ENCODE measurements around the gene CHKB. TPM values are rescaled to one million over a fixed set of nuclear protein-coding genes. Genes with fewer than 3 reads are reported as not detected.
A peak's percentile ranks its signal among the peaks of the same experiment; 100 is the strongest.

Gene CHKB
- total and polyA plus RNA-seq, 11 donors, result 16.7 to 77.1 (median 35.6) TPM

- Histone ChIP-seq H3K4me1 (peaks cover 0 to 43% (median 2%) of the 10 kb centered on the region in 12 donors), H3K4me3 (no peak overlapping the region), H3K9me3 (no peaks in the 10 kb centered on the region), H3K36me3 (peaks cover 0 to 90% (median 69%) of the 10 kb centered on the region in 9 donors), H3K27me3 (no peaks in the 10 kb centered on the region), H3K27ac (peak overlapping the region in 3 of 12 donors; percentile 5 to 32 (median 21))
- TF ChIP-seq, protein P1, sequence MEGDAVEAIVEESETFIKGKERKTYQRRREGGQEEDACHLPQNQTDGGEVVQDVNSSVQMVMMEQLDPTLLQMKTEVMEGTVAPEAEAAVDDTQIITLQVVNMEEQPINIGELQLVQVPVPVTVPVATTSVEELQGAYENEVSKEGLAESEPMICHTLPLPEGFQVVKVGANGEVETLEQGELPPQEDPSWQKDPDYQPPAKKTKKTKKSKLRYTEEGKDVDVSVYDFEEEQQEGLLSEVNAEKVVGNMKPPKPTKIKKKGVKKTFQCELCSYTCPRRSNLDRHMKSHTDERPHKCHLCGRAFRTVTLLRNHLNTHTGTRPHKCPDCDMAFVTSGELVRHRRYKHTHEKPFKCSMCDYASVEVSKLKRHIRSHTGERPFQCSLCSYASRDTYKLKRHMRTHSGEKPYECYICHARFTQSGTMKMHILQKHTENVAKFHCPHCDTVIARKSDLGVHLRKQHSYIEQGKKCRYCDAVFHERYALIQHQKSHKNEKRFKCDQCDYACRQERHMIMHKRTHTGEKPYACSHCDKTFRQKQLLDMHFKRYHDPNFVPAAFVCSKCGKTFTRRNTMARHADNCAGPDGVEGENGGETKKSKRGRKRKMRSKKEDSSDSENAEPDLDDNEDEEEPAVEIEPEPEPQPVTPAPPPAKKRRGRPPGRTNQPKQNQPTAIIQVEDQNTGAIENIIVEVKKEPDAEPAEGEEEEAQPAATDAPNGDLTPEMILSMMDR (IDR thresholded peaks at IDR 0.05), result no peak
- no peak for TF ChIP-seq POLR2A (IDR thresholded peaks at IDR 0.05)
- DNase-seq (peak in 1 of 5 donors; percentile 54), ATAC-seq (peak in 2 of 4 donors; percentile 16 to 21)
- intact Hi-C loops (cut with DNase I), result no loop called here
- WGBS, 4 donors, result 76 to 84% (median 76%) methylated on average over 17 to 26 of the region's 26 CpGs
These were observed 11.1 kb downstream of the CHKB start for GRCh38 chr22:50571264-50572175.

- no peak for TF ChIP-seq POLR2A (IDR thresholded peaks at IDR 0.05)
- TF ChIP-seq, protein P1 (IDR thresholded peaks at IDR 0.05), result no peak
- no peaks in the 10 kb centered on the region for H3K27me3 ChIP-seq
- H3K4me1 ChIP-seq, result peaks cover 0 to 37% (median 0%) of the 10 kb centered on the region in 12 donors
- no peak for DNase-seq
- no peak overlapping the region for H3K4me3 ChIP-seq
- H3K9me3 ChIP-seq, result no peaks in the 10 kb centered on the region
- intact Hi-C loops (cut with DNase I), result no loop called here
- H3K36me3 ChIP-seq, result peaks cover 0 to 85% (median 68%) of the 10 kb centered on the region in 9 donors
- peak overlapping the region in 3 of 12 donors; percentile 5 to 32 (median 15) for H3K27ac ChIP-seq
- no peak for ATAC-seq
- WGBS, 4 donors, result 89 to 92% (median 90%) methylated on average over 10 to 12 of the region's 12 CpGs
These were observed 11.8 kb downstream of the CHKB start for GRCh38 chr22:50570861-50571260.

DNA sequence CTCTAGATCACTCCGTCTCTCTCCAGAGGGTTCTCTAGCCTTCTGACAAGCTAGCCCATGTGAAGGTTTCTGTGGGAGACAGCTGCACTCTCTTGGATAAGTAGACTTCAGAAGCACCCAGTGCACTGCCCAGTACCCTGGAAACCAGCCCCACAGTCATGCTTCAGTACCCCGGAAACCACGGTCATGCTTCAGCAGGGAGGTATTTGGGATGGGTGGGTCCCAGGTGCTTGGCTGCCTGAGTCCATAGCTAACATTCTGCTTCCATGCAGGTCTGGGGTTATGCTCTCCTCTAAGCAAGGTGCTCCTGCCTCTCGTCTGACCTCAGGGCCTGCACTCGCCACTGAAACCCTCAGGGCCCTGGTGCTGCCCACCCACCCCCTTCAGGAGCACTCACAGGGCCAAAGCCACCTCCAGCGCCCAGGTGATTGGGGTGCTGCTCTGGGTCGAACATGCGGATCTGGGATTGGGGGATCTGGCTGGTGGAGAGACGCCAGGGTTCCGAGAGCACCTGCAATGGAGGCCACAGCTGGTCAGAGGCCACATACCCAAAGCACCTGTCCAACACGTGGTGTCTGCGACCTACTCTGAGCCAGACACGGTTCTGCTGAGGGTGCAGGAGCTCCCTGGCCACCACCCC lies 12.6 kb downstream of the CHKB start:
- Histone ChIP-seq H3K36me3 (peaks cover 0 to 78% (median 66%) of the 10 kb centered on the region in 9 donors), H3K27ac (peak overlapping the region in 1 of 12 donors; percentile 32), H3K4me3 (no peak overlapping the region), H3K9me3 (no peaks in the 10 kb centered on the region), H3K27me3 (no peaks in the 10 kb centered on the region), H3K4me1 (peaks cover 0 to 28% (median 0%) of the 10 kb centered on the region in 12 donors)
- WGBS, 4 donors, result 82 to 95% (median 90%) methylated on average over 10 to 13 of the region's 13 CpGs
- DNase-seq (peak in 1 of 5 donors; percentile 44), ATAC-seq (no peak)
- TF ChIP-seq, protein P1 (IDR thresholded peaks at IDR 0.05), result no peak
- TF ChIP-seq POLR2A (IDR thresholded peaks at IDR 0.05), result no peak
- intact Hi-C loops (cut with DNase I), result no loop called here

- no peaks in the 10 kb centered on the region for H3K9me3 ChIP-seq
- ATAC-seq (peak in 1 of 4 donors; percentile 7), DNase-seq (no peak)
- intact Hi-C loops (cut with DNase I), result no loop called here
- 66 to 79% (median 76%) methylated on average over 8 of the region's 8 CpGs for whole genome bisulfite sequencing, 4 donors
- no peak overlapping the region for H3K4me3 ChIP-seq
- peaks cover 0 to 69% (median 63%) of the 10 kb centered on the region in 9 donors for H3K36me3 ChIP-seq
- no peak overlapping the region for H3K27ac ChIP-seq
- H3K27me3 ChIP-seq, result no peaks in the 10 kb centered on the region
- peaks cover 0 to 26% (median 0%) of the 10 kb centered on the region in 12 donors for H3K4me1 ChIP-seq
- TF ChIP-seq, protein P1 (IDR thresholded peaks at IDR 0.05), result no peak
- TF ChIP-seq POLR2A (IDR thresholded peaks at IDR 0.05), result no peak
These were observed 13.6 kb downstream of the CHKB start for GRCh38 chr22:50569041-50569459.
